GM12873 (cell line): ENCODE measurements around the gene TDRD7.

Experiments
- TF ChIP-seq, protein P1 (sequence below): IDR thresholded peaks from 2 replicates; pipeline ENCODE4 v1.5.1; 2012; ENCODE audit warnings: low read depth, mild to moderate bottlenecking, moderate library complexity, low read length, control low read depth; ENCODE audit not compliant: insufficient read depth; ENCODE audit errors: missing control alignments

TDRD7 gene

DNA sequence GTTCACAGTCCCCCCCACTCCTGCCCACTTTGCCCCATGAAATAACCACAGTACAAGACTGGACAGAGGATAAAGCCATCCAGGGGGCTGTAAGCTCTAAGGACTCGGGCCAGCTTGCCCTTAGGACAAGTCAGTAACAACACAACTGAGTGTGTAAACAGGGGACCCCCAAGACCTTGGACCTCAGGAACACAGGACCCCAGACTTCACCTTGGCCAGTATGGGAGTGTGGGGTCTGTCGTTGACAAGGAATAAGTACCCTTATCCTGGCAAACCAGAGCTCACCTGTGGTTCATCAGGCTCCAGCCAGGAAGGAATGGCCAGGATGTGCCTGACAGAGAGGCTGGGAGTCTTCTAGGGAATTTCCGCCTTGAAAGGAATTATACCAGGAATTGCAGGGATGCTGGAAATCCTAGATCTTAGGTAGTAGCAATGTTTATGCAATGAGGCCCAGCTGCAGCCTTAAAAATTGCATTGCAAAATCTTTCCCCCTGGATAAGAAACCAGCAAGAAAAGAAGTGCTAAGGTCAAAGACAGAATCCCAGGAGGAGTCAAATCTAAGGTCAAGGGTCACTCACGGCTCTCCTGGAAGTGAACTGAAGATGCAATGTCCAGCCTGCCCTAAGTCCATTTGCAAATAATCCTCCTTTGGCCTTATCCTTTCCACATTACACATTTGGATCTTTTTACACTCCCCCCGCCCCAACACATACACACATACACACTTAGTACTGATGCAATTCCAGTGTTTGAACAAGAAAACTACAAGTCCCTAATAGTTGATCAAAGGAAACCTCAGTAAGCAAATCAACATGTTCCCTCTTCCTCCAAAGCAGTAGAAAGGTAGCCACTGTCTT is 27.3 kb upstream of the TDRD7 start:
- TF ChIP-seq, protein P1, sequence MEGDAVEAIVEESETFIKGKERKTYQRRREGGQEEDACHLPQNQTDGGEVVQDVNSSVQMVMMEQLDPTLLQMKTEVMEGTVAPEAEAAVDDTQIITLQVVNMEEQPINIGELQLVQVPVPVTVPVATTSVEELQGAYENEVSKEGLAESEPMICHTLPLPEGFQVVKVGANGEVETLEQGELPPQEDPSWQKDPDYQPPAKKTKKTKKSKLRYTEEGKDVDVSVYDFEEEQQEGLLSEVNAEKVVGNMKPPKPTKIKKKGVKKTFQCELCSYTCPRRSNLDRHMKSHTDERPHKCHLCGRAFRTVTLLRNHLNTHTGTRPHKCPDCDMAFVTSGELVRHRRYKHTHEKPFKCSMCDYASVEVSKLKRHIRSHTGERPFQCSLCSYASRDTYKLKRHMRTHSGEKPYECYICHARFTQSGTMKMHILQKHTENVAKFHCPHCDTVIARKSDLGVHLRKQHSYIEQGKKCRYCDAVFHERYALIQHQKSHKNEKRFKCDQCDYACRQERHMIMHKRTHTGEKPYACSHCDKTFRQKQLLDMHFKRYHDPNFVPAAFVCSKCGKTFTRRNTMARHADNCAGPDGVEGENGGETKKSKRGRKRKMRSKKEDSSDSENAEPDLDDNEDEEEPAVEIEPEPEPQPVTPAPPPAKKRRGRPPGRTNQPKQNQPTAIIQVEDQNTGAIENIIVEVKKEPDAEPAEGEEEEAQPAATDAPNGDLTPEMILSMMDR, result no peak

DNA sequence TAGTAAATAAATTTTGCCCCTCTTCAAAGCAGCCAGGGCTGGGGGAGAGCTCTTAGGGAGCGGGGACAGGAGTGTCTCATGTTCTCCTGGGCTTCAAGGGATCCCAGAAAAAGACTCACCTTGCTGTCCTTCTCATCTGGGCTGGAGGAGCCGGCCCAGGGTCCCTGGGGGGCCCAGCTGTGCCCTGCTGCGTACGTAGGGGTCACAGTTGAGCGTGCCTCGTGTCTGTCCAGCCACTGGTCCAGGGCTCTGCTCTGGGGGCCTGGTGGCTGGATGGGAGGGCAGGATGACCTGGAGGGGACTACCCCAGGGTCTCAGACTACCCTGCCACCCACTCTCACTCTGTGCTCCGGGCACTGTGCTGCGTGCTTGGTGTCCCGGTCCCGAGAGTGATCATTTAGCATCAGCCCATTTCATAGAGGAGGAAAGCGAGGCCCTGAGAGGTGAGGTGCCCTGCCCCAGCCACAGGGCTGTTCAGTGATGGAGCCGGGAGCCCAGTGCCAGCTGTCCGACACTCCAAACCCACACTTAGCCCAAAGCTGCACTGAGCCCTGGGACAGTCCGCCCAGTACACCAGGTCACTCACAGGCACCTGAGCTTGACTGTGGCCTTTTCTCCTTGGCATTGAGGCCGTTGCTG is 26.2 kb upstream of the TDRD7 start:
- TF ChIP-seq, protein P1, result no peak

- TF ChIP-seq, protein P1, result no peak
Measured at GRCh38 chr9:97386265-97386633, 25.6 kb upstream of the TDRD7 start.

DNA sequence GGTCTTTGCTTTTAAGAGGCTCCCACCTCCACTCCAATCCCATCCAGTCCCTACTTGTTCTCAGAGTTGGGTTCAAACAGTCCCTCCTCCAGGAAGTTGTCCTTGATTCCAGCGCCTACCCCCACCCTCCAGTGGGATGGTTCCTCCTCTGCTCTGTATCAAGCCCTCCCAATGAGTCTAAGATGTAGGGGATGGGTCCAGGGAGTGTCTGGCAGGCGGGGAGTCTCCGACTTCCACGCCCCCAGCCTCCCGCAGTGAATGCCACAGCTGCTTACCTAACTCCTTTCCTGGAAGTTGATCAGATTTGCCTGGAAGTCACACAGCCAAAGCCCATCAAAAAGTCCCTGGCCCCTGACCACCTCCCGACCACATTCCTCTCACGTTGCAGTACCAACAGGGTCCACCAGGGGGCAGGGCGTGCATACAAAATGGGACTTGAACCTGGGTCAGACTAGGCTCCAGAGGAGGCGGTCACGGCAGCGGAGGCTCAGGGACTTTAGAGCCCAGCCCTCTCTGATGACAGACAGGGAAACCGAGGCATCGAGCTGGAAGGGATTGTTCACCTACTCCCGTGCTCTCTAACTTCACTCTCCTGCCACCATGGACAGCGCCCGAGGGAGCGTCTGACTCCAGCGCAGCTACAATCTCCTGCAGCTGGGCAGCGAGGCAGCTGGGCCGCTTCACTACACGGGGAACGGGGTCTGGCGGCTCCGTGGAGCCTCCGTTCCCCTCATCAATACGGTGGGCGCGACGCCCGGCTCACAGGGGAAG is 25.0 kb upstream of the TDRD7 start:
- TF ChIP-seq, protein P1, result peak; percentile 98

- TF ChIP-seq, protein P1, result no peak
Measured at GRCh38 chr9:97387504-97387886, 24.4 kb upstream of the TDRD7 start.

- TF ChIP-seq, protein P1, result no peak
Measured at GRCh38 chr9:97387936-97388684, 23.8 kb upstream of the TDRD7 start.
